GM06990 (cell line): ENCODE data around the gene AFG1L.
"Not testable (repeated sequence)": the region's sequence is repeated elsewhere in the genome, so short reads cannot be mapped to it uniquely, and the experiment has no call there.

Experiments
- DNase-seq: peaks from one replicate; pipeline ENCODE4 v3.0.0-alpha.2; 2011; ENCODE audit not compliant: insufficient read length; ENCODE audit errors: extremely low read depth
- H3K27me3 ChIP-seq: replicated peaks from 2 replicates; pipeline ENCODE4 v1.6.0; 2011; ENCODE audit warnings: low read length; ENCODE audit not compliant: control insufficient read depth, insufficient read depth
- H3K36me3 ChIP-seq: 2 replicates; pipeline ENCODE4 v1.5.1; 2011; ENCODE audit warnings: low read length; ENCODE audit not compliant: control insufficient read depth, insufficient read depth
- H3K4me3 ChIP-seq: replicated peaks from 2 replicates; pipeline ENCODE4 v1.5.1; 2011; ENCODE audit warnings: low read depth, mild to moderate bottlenecking, control low read depth, low read length
- CTCF ChIP-seq: IDR thresholded peaks from 2 replicates; pipeline ENCODE4 v1.5.1; 2011; ENCODE audit warnings: low read length, control low read depth, mild to moderate bottlenecking, inconsistent platforms; ENCODE audit not compliant: insufficient read depth, poor library complexity, severe bottlenecking

AFG1L gene

GRCh38 chr6:108294727-108295625 lies at the start of gene AFG1L:
TSS of gene AFG1L (plus strand) at chr6:108295054. CDS start at chr6:108295080, 26 bp downstream.
- Histone ChIP-seq H3K27me3 (no peaks in the 10 kb centered on the region), H3K4me3 (peak within 1 kb of the TSS; percentile 86), H3K36me3 (no peaks in the 10 kb centered on the region)
- TF ChIP-seq CTCF: no peak
- DNase-seq: peak; percentile 93

- H3K27me3 ChIP-seq, H3K4me3 ChIP-seq, DNase-seq, H3K36me3 ChIP-seq: not testable (repeated sequence)
These were observed 49.8 kb upstream of the AFG1L start for GRCh38 chr6:108245095-108245494.

GRCh38 chr6:108247965-108248536 lies 46.8 kb upstream of the AFG1L start:
- Histone ChIP-seq H3K27me3 (no peaks in the 10 kb centered on the region), H3K36me3 (no peaks in the 10 kb centered on the region; the same call in 1 of the 2 replicates), H3K4me3 (no peak overlapping the region)
- no peak for TF ChIP-seq CTCF
- no peak for DNase-seq

- TF ChIP-seq CTCF: peak; percentile 40
- H3K4me3 ChIP-seq: no peak overlapping the region
- peak; percentile 28 for DNase-seq
- peaks cover 2% of the 10 kb centered on the region for H3K36me3 ChIP-seq
- H3K27me3 ChIP-seq: no peaks in the 10 kb centered on the region
These were observed 44.5 kb upstream of the AFG1L start for GRCh38 chr6:108250240-108250866.

- TF ChIP-seq CTCF: no peak
- Histone ChIP-seq H3K36me3 (peaks cover 2% of the 10 kb centered on the region), H3K27me3 (no peaks in the 10 kb centered on the region), H3K4me3 (no peak overlapping the region)
- no peak for DNase-seq
These were observed 43.6 kb upstream of the AFG1L start for GRCh38 chr6:108251252-108251651.

- no peak for DNase-seq
- peaks cover 2% of the 10 kb centered on the region for H3K36me3 ChIP-seq
- H3K27me3 ChIP-seq: no peaks in the 10 kb centered on the region
- no peak overlapping the region for H3K4me3 ChIP-seq
- no peak for TF ChIP-seq CTCF
These were observed 42.8 kb upstream of the AFG1L start for GRCh38 chr6:108252055-108252454.
